H1 (cell line): ENCODE data around the gene ASCC1. TPM values are rescaled to one million over a fixed set of nuclear protein-coding genes. Genes with fewer than 3 reads are reported as not detected.

Source experiments
- CTCF ChIA-PET: fragments of 300-600 bp; sonication (Branson Sonifier 250); formaldehyde crosslinking; loops from one replicate; lab custom pipeline; 2021; ENCODE audit not compliant: partially characterized antibody; lab: Charles Lee
- POLR2A ChIA-PET: fragments of 300-600 bp; sonication (Branson Sonifier 250); formaldehyde crosslinking; loops from one replicate; lab custom pipeline; 2021; ENCODE audit warnings: inconsistent platforms; ENCODE audit not compliant: partially characterized antibody; lab: Charles Lee
- DNase-seq, 2 experiments: peaks; one replicate each; pipeline versions ENCODE4 v3.0.0 to v3.0.0-alpha.2; 2010 to 2022; ENCODE audit warnings: low spot score in 2 of 2, low read depth in 1 of 2, mixed read lengths in 1 of 2
- FAIRE-seq: peaks from 2 replicates; lab custom pipeline; 2011; peaks lifted over from hg19 to GRCh38; lab: Jason Lieb, UNC
- H2AFZ ChIP-seq: 2 replicates; pipeline ENCODE4 v1.8.1; 2012; ENCODE audit warnings: low read length, inconsistent platforms
- H2AK5ac ChIP-seq: 2 replicates; pipeline ENCODE4 v1.6.1; 2013; ENCODE audit warnings: low read depth, low read length
- H2BK120ac ChIP-seq: replicated peaks from 2 replicates; pipeline ENCODE3; 2013; ENCODE audit warnings: low read depth, low read length, inconsistent platforms
- H2BK12ac ChIP-seq: 2 replicates; pipeline ENCODE4 v1.6.1; 2013; ENCODE audit warnings: low read depth, low read length
- H2BK15ac ChIP-seq: 2 replicates; pipeline ENCODE4 v1.6.1; 2013; ENCODE audit warnings: low read length
- H2BK20ac ChIP-seq: 2 replicates; pipeline ENCODE4 v1.6.1; 2013; ENCODE audit warnings: low read length
- H2BK5ac ChIP-seq: 2 replicates; pipeline ENCODE4 v1.6.1; 2013; ENCODE audit warnings: low read depth, low read length
- H3K14ac ChIP-seq: 2 replicates; pipeline ENCODE4 v1.6.1; 2013; ENCODE audit warnings: inconsistent platforms; ENCODE audit not compliant: insufficient read length
- H3K18ac ChIP-seq: 2 replicates; pipeline ENCODE4 v1.6.1; 2013; ENCODE audit warnings: low read length; ENCODE audit errors: extremely low read depth
- H3K23ac ChIP-seq: 2 replicates; pipeline ENCODE4 v1.6.1; 2013; ENCODE audit warnings: inconsistent platforms; ENCODE audit not compliant: insufficient read length
- H3K23me2 ChIP-seq: 2 replicates; pipeline ENCODE4 v1.6.1; 2013; ENCODE audit warnings: low read depth, low read length
- H3K27ac ChIP-seq: 2 replicates; pipeline ENCODE4 v1.6.1; 2011; ENCODE audit warnings: low read depth, low read length, inconsistent platforms
- H3K27me3 ChIP-seq, 4 experiments: replicated peaks in 1 of 4; 1 replicate in 1 of 4; 2 replicates in 3 of 4; pipeline versions ENCODE4 v1.6.1 to v1.8.1; 2011 to 2013; ENCODE audit warnings: low read length in 3 of 4, mild to moderate bottlenecking in 3 of 4, inconsistent platforms in 2 of 4, mixed read lengths in 2 of 4, moderate library complexity in 1 of 4; ENCODE audit not compliant: control insufficient read depth in 3 of 4, insufficient read depth in 3 of 4; ENCODE audit errors: extremely low read depth in 1 of 4
- H3K36me3 ChIP-seq, 4 experiments: 2 replicates each; pipeline versions ENCODE4 v1.6.1 to v1.8.1; 2011 to 2013; ENCODE audit warnings: mild to moderate bottlenecking in 4 of 4, low read length in 3 of 4, moderate library complexity in 2 of 4, control low read depth in 1 of 4, inconsistent platforms in 1 of 4; ENCODE audit not compliant: insufficient read depth in 4 of 4, control insufficient read depth in 2 of 4
- H3K4ac ChIP-seq: replicated peaks from 2 replicates; pipeline ENCODE3; 2013; ENCODE audit warnings: low read length, low read depth, mixed read lengths, inconsistent platforms; ENCODE audit not compliant: insufficient read length
- H3K4me1 ChIP-seq, 4 experiments: replicated peaks in 1 of 4; 1 replicate in 1 of 4; 2 replicates in 3 of 4; pipeline versions ENCODE4 v1.6.1 to v1.8.1; 2011 to 2013; ENCODE audit warnings: low read length in 3 of 4, inconsistent platforms in 2 of 4, mixed read lengths in 1 of 4; ENCODE audit not compliant: insufficient read depth in 4 of 4, control insufficient read depth in 3 of 4
- H3K4me2 ChIP-seq, 2 experiments: 2 replicates each; pipeline versions ENCODE4 v1.6.1 to v1.8.1; 2011 to 2013; ENCODE audit warnings: low read depth in 2 of 2, low read length in 2 of 2, control low read depth in 1 of 2, inconsistent platforms in 1 of 2, mild to moderate bottlenecking in 1 of 2; ENCODE audit not compliant: insufficient read depth in 1 of 2
- H3K4me3 ChIP-seq, 4 experiments: fragments of 200-600, 300-600 bp in 1 of 4; sonication (generic), shearing (Covaris generic), sonication (Bioruptor Twin) in 1 of 4; 2 replicates each; pipeline versions ENCODE4 v1.5.1 to v1.8.1; 2011 to 2016; ENCODE audit warnings: low read length in 4 of 4, low read depth in 3 of 4, control low read depth in 2 of 4, inconsistent platforms in 2 of 4, mild to moderate bottlenecking in 2 of 4, mixed read lengths in 1 of 4, moderate library complexity in 1 of 4; ENCODE audit not compliant: insufficient read depth in 2 of 4; ENCODE audit errors: extremely low read depth in 1 of 4
- H3K56ac ChIP-seq: replicated peaks from 2 replicates; pipeline ENCODE3; 2013; ENCODE audit warnings: low read depth, mild to moderate bottlenecking, mixed read lengths, low read length, inconsistent platforms; ENCODE audit not compliant: insufficient read length
- H3K79me1 ChIP-seq: 2 replicates; pipeline ENCODE4 v1.6.1; 2013; ENCODE audit warnings: low read depth, low read length, control low read depth
- H3K79me2 ChIP-seq, 2 experiments: 2 replicates each; pipeline versions ENCODE4 v1.6.1 to v1.8.1; 2012 to 2013; ENCODE audit warnings: low read length in 2 of 2, mild to moderate bottlenecking in 2 of 2, inconsistent platforms in 1 of 2; ENCODE audit not compliant: insufficient read depth in 2 of 2, control insufficient read depth in 1 of 2
- H3K9ac ChIP-seq, 4 experiments: replicated peaks in 1 of 4; 1 replicate in 1 of 4; 2 replicates in 3 of 4; pipeline versions ENCODE4 v1.6.1 to v1.8.1; 2011 to 2013; ENCODE audit warnings: low read depth in 3 of 4, low read length in 3 of 4, control low read depth in 2 of 4, mild to moderate bottlenecking in 2 of 4, moderate library complexity in 2 of 4, inconsistent platforms in 1 of 4; ENCODE audit errors: extremely low read depth in 1 of 4
- H3K9me3 ChIP-seq, 2 experiments: 2 replicates each; pipeline versions ENCODE4 v1.6.1 to v1.8.1; 2012 to 2013; ENCODE audit warnings: mild to moderate bottlenecking in 2 of 2, moderate library complexity in 2 of 2, control low read depth in 1 of 2, inconsistent platforms in 1 of 2, low read depth in 1 of 2, low read length in 1 of 2, mixed read lengths in 1 of 2; ENCODE audit not compliant: insufficient read depth in 2 of 2
- H4K20me1 ChIP-seq, 2 experiments: replicated peaks in 1 of 2; 2 replicates each; pipeline versions ENCODE3 to v1.8.1; 2011 to 2013; ENCODE audit warnings: inconsistent platforms in 2 of 2, low read length in 2 of 2, mild to moderate bottlenecking in 1 of 2; ENCODE audit not compliant: insufficient read depth in 2 of 2, control insufficient read depth in 1 of 2
- H4K5ac ChIP-seq: 2 replicates; pipeline ENCODE4 v1.6.1; 2013; ENCODE audit warnings: low read length, low read depth, mixed read lengths, inconsistent platforms; ENCODE audit not compliant: insufficient read length
- H4K8ac ChIP-seq: 2 replicates; pipeline ENCODE4 v1.8.0; 2013; ENCODE audit warnings: mild to moderate bottlenecking, moderate library complexity, low read length, inconsistent platforms; ENCODE audit not compliant: insufficient read depth; ENCODE audit errors: extremely low read depth
- H4K91ac ChIP-seq: replicated peaks from 2 replicates; pipeline ENCODE3; 2013; ENCODE audit warnings: low read length, mixed read lengths, inconsistent platforms; ENCODE audit not compliant: insufficient read length
- ATF2 ChIP-seq: IDR thresholded peaks from 2 replicates; pipeline ENCODE4 v1.6.1; 2012; ENCODE audit warnings: low read length, inconsistent platforms
- BRCA1 ChIP-seq: IDR thresholded peaks from 2 replicates; pipeline ENCODE4 v1.6.1; 2012; ENCODE audit warnings: low read depth, low read length, improper control_type of control experiment
- E2F6 ChIP-seq: IDR thresholded peaks from 2 replicates; pipeline ENCODE4 v1.6.1; 2012; ENCODE audit warnings: inconsistent platforms
- EP300 ChIP-seq, 2 experiments: IDR thresholded peaks; 1 replicate in 1 of 2; 2 replicates in 1 of 2; pipeline ENCODE4 v1.6.1; 2011 to 2012; ENCODE audit warnings: low read depth in 2 of 2, low read length in 2 of 2, mild to moderate bottlenecking in 2 of 2, borderline replicate concordance in 1 of 2, inconsistent platforms in 1 of 2, moderate library complexity in 1 of 2
- JUN ChIP-seq: IDR thresholded peaks from 2 replicates; pipeline ENCODE4 v1.6.1; 2011; ENCODE audit warnings: low read depth, mild to moderate bottlenecking, improper control_type of control experiment, low read length
- MAFK ChIP-seq: IDR thresholded peaks from 2 replicates; pipeline ENCODE4 v1.6.1; 2012; ENCODE audit warnings: low read depth, mild to moderate bottlenecking, improper control_type of control experiment, low read length
- NRF1 ChIP-seq: IDR thresholded peaks from 2 replicates; pipeline ENCODE4 v1.6.1; 2011; ENCODE audit warnings: mild to moderate bottlenecking, low read depth, low read length, improper control_type of control experiment
- POLR2A ChIP-seq, 2 experiments: IDR thresholded peaks; 1 replicate in 1 of 2; 2 replicates in 1 of 2; pipeline ENCODE4 v1.6.1; 2011; ENCODE audit warnings: low read depth in 2 of 2, low read length in 2 of 2, mild to moderate bottlenecking in 2 of 2; ENCODE audit errors: control extremely low read depth in 1 of 2
- RBBP5 ChIP-seq: IDR thresholded peaks from 2 replicates; pipeline ENCODE4 v1.7.1; 2012; ENCODE audit warnings: low read depth, mild to moderate bottlenecking, inconsistent platforms, low read length, moderate library complexity, borderline replicate concordance
- SRF ChIP-seq: IDR thresholded peaks from 2 replicates; pipeline ENCODE4 v1.6.1; 2011; ENCODE audit warnings: mild to moderate bottlenecking, low read depth, low read length, moderate library complexity
- WGBS, 2 experiments: shearing (Covaris generic) in 1 of 2; methylation state at CpG; one replicate each; pipeline versions ENCODE4 v1.1.6 to v1.1.7; 2013 to 2015; ENCODE audit warnings: low lambda C conversion rate in 2 of 2, mixed read lengths in 2 of 2, inconsistent platforms in 1 of 2, low coverage in 1 of 2, missing lambda C conversion rate in 1 of 2; ENCODE audit not compliant: insufficient replicate concordance in 2 of 2, insufficient coverage in 1 of 2, insufficient read length in 1 of 2; ENCODE audit errors: extremely low coverage in 1 of 2, missing lambda C conversion rate in 1 of 2; 5-methylcytosine and 5-hydroxymethylcytosine counted together
- polyA plus RNA-seq, 7 experiments: library from polyadenylated mRNA; depleted of rRNA in 3 of 7; stranded (reverse) in 5 of 7; unstranded in 2 of 7; fragments of >200 nt in 5 of 7; fragments of 200-250 nt in 2 of 7; gene quantifications; 1 replicate in 5 of 7; 2 replicates in 1 of 7; 4 replicates in 1 of 7; pipeline versions ENCODE4 v1.2.1 to v1.2.3, GENCODE V29; 2011 to 2013; ENCODE audit warnings: missing spikeins in 2 of 7, mixed read lengths in 2 of 7
- total RNA-seq: library from RNA; stranded (reverse); fragmentation: NEBNext Ultra II Directional; extraction: Animal tissue kit (Norgen Biotek cat#: 25700); gene quantifications from 2 replicates; pipeline ENCODE4 v1.2.1, GENCODE V29; 2021

The ASCC1 gene
- total and polyA plus RNA-seq, 2 of the 8 experiments (the other 6 are each of a cell fraction or from before 2014, with no cell fraction given): 25.6 to 35.8 TPM

GRCh38 chr10:72219235-72219814 is 3.2 kb upstream of the ASCC1 start:
- H3K4ac ChIP-seq: no peak overlapping the region
- no peak overlapping the region for H2BK12ac ChIP-seq
- no peak overlapping the region for H2BK15ac ChIP-seq
- H3K27me3 ChIP-seq: no peaks in the 10 kb centered on the region
- H2BK20ac ChIP-seq: no peak overlapping the region
- H3K79me1 ChIP-seq: peaks cover 3% of the 10 kb centered on the region; the same call in 1 of the 2 replicates
- H3K56ac ChIP-seq: no peak overlapping the region
- H4K8ac ChIP-seq: no peak overlapping the region
- no peak overlapping the region for H4K91ac ChIP-seq
- no peak overlapping the region for H2AK5ac ChIP-seq
- H4K5ac ChIP-seq: no peak overlapping the region
- H2BK5ac ChIP-seq: no peak overlapping the region
- no peak overlapping the region for H3K4me2 ChIP-seq
- no peak overlapping the region for H2BK120ac ChIP-seq
- CTCF ChIA-PET: interaction anchor here (0.8 to 5.0 kb wide), 8 partner anchors 10 to 118 kb away, joined by 3 to 39 read pairs (median 4); no protein-coding TSS in a partner anchor
- peaks cover 2% of the 10 kb centered on the region; the same call in 1 of the 2 replicates for H3K23me2 ChIP-seq
- no peak overlapping the region for H3K27ac ChIP-seq
- DNase-seq (no peak), FAIRE-seq (no peak)
- H3K14ac ChIP-seq: no peak overlapping the region
- WGBS, 2 experiments: 87% methylated on average over 6 of the region's 6 CpGs; no CpG with 5 or more reads in 1 of the 2 experiments
- H3K23ac ChIP-seq: no peak overlapping the region
- H3K9me3 ChIP-seq: no peaks in the 10 kb centered on the region
- H3K9ac ChIP-seq: no peak overlapping the region
- H3K79me2 ChIP-seq: peaks cover 6 to 48% of the 10 kb centered on the region in 2 experiments
- H3K4me1 ChIP-seq: peaks cover 0 to 7% (median 3%) of the 10 kb centered on the region in 4 experiments; a peak in 3 of 7 replicates
- H2AFZ ChIP-seq: no peak overlapping the region
- no peak overlapping the region for H3K4me3 ChIP-seq
- H4K20me1 ChIP-seq: no peaks in the 10 kb centered on the region
- no peak overlapping the region for H3K18ac ChIP-seq
- POLR2A ChIA-PET: interaction anchor here (0.6 to 1.9 kb wide), 6 partner anchors 9 to 821 kb away, joined by 3 to 13 read pairs (median 4); partner anchors contain the start of gene DDIT4
- peaks cover 2 to 11% (median 6%) of the 10 kb centered on the region in 4 experiments; a peak in 5 of 8 replicates for H3K36me3 ChIP-seq
- no peak for TF ChIP-seq ATF2
- no peak for TF ChIP-seq NRF1
- no peak for TF ChIP-seq JUN
- no peak for TF ChIP-seq SRF
- TF ChIP-seq E2F6: no peak
- TF ChIP-seq MAFK: no peak
- TF ChIP-seq RBBP5: no peak
- TF ChIP-seq POLR2A (IDR thresholded peaks at IDR 0.05; ENCODE audit: control extremely low read depth in 1 of 2, low read depth in 2 of 2, low read length in 2 of 2): no peak
- no peak for TF ChIP-seq BRCA1
- TF ChIP-seq EP300 (IDR thresholded peaks at IDR 0.05; ENCODE audit: borderline replicate concordance in 1 of 2, low read depth in 2 of 2, low read length in 2 of 2): no peak
